ENCODE data around the gene CCDC141. TPM values are rescaled to one million over a fixed set of nuclear protein-coding genes. Genes with fewer than 3 reads are reported as not detected.

The CCDC141 gene
- total and polyA plus RNA-seq, 7 experiments from 2014 or later = 8.2 to 39.2 (median 34.4) TPM

DNA sequence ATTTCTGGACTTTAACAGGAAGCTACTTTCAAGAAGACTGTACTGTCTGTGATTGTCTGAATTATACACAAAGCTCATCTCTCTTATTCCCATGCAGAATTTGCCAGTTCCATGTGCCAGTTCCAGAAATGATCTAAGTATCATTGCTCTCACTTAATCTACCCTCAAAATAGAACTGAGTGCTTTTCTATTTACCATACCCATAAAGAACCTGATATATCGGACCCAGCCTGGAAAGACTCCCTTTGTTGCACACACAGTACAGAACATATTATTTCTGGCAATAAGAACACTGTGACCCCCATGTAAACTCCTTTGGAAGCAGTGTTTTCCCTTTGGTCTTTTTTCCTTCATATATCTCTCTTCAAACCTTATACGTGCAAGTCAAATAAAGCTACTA, 140.4 kb downstream of the CCDC141 start:
- Histone ChIP-seq H3K27ac (ENCODE audit: low read depth, low read length) (no peak overlapping the region), H3K27me3 (ENCODE audit: control insufficient read depth in 2 of 2, insufficient read depth in 2 of 2, low read length in 2 of 2) (no peaks in the 10 kb centered on the region), H3K36me3 (ENCODE audit: control insufficient read depth in 2 of 3, insufficient read depth in 3 of 3, low read length in 3 of 3) (peaks cover 0 to 11% (median 5%) of the 10 kb centered on the region in 3 experiments), H3K4me3 (ENCODE audit: low read length) (no peak overlapping the region), H3K9me3 (ENCODE audit: control insufficient read depth in 2 of 3, low read length in 3 of 3) (no peaks in the 10 kb centered on the region), H3K4me1 (ENCODE audit: control insufficient read depth in 2 of 2, insufficient read depth in 2 of 2, low read length in 2 of 2) (no peaks in the 10 kb centered on the region)
- ChIA-PET POLR2A (interaction anchor here (0.6 to 1.0 kb wide), 2 partner anchors 22 to 49 kb away, joined by 4 to 5 read pairs; no protein-coding TSS in a partner anchor), CTCF (interaction anchor here (0.5 to 1.2 kb wide), 3 partner anchors 16 to 20 kb away, joined by 3 to 6 read pairs (median 3); no protein-coding TSS in a partner anchor)
- Mint-ChIP-seq H3K4me3 (no peak overlapping the region), H3K27ac (no peak overlapping the region), H3K27me3 (no peaks in the 10 kb centered on the region), H3K9me3 (peaks cover 0 to 3% (median 2%) of the 10 kb centered on the region in 11 donors), H3K4me1 (peaks cover 0 to 14% (median 4%) of the 10 kb centered on the region in 7 donors), H3K36me3 (peaks cover under 1 to 47% (median 26%) of the 10 kb centered on the region in 5 donors)
- intact Hi-C loops (cut with micrococcal nuclease) = no loop called here
- DNase-seq (no peak), ATAC-seq (no peak)

- H3K27me3 Mint-ChIP-seq = no peaks in the 10 kb centered on the region
- H3K36me3 Mint-ChIP-seq = peaks cover 3 to 53% (median 31%) of the 10 kb centered on the region in 5 donors
- Histone ChIP-seq H3K27me3 (ENCODE audit: control insufficient read depth in 2 of 2, insufficient read depth in 2 of 2, low read length in 2 of 2) (no peaks in the 10 kb centered on the region), H3K4me3 (ENCODE audit: low read length) (no peak overlapping the region), H3K4me1 (ENCODE audit: control insufficient read depth in 2 of 2, insufficient read depth in 2 of 2, low read length in 2 of 2) (no peaks in the 10 kb centered on the region), H3K27ac (ENCODE audit: low read depth, low read length) (no peak overlapping the region), H3K9me3 (ENCODE audit: control insufficient read depth in 2 of 3, low read length in 3 of 3) (no peaks in the 10 kb centered on the region), H3K36me3 (ENCODE audit: control insufficient read depth in 2 of 3, insufficient read depth in 3 of 3, low read length in 3 of 3) (peaks cover 0 to 18% (median 6%) of the 10 kb centered on the region in 3 experiments)
- H3K9me3 Mint-ChIP-seq = peaks cover 0 to 7% (median 2%) of the 10 kb centered on the region in 11 donors
- POLR2A ChIA-PET = no interaction called here
- no peak for DNase-seq
- no peak overlapping the region for H3K27ac Mint-ChIP-seq
- CTCF ChIA-PET = interaction anchor here (0.5 to 1.2 kb wide), 3 partner anchors 16 to 20 kb away, joined by 3 to 6 read pairs (median 3); no protein-coding TSS in a partner anchor
- H3K4me3 Mint-ChIP-seq = no peak overlapping the region
- H3K4me1 Mint-ChIP-seq = peaks cover 0 to 10% (median 3%) of the 10 kb centered on the region in 7 donors
- intact Hi-C loops (cut with micrococcal nuclease) = no loop called here
- ATAC-seq = no peak
Measured at GRCh38 chr2:178908810-178909209, 141.1 kb downstream of the CCDC141 start.

DNA sequence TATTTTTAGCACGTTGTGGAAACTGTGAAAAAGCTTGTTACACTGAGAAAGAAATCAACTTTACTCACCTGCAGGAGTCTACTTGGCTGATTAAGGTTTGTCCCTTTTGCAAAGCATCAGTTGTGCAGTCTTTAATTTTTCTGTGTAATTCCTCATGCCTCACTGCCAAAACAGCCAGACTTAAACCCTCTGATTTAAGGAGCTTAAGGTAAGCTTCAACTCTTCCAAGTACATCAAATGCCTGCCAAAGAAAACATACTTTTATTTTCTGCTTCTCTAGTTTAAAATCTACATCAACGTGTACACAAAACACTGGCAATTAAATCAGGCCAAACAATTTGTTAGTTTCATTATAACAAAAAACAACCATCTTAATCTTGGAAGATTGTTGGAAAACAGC, 144.7 kb downstream of the CCDC141 start:
- Mint-ChIP-seq H3K27me3 (no peaks in the 10 kb centered on the region), H3K27ac (no peak overlapping the region), H3K4me3 (no peak overlapping the region), H3K4me1 (no peaks in the 10 kb centered on the region), H3K9me3 (peaks cover 0 to 10% (median 3%) of the 10 kb centered on the region in 11 donors), H3K36me3 (peaks cover 5 to 57% (median 36%) of the 10 kb centered on the region in 5 donors)
- Histone ChIP-seq H3K27ac (ENCODE audit: low read depth, low read length) (no peak overlapping the region), H3K9me3 (ENCODE audit: control insufficient read depth in 2 of 3, low read length in 3 of 3) (no peaks in the 10 kb centered on the region), H3K4me1 (ENCODE audit: control insufficient read depth in 2 of 2, insufficient read depth in 2 of 2, low read length in 2 of 2) (no peaks in the 10 kb centered on the region), H3K4me3 (ENCODE audit: low read length) (no peak overlapping the region), H3K27me3 (ENCODE audit: control insufficient read depth in 2 of 2, insufficient read depth in 2 of 2, low read length in 2 of 2) (no peaks in the 10 kb centered on the region), H3K36me3 (ENCODE audit: control insufficient read depth in 2 of 3, insufficient read depth in 3 of 3, low read length in 3 of 3) (peaks cover 0 to 21% (median 6%) of the 10 kb centered on the region in 3 experiments)
- ChIA-PET CTCF (interaction anchor here (0.6 to 1.7 kb wide), 3 partner anchors 12 to 224 kb away, joined by 3 to 7 read pairs (median 3); no protein-coding TSS in a partner anchor), POLR2A (interaction anchor here (0.7 to 0.8 kb wide), 2 partner anchors 32 to 125 kb away, joined by 3 read pairs; no protein-coding TSS in a partner anchor)
- DNase-seq (no peak), ATAC-seq (no peak)
- intact Hi-C loops (cut with micrococcal nuclease) = no loop called here

DNA sequence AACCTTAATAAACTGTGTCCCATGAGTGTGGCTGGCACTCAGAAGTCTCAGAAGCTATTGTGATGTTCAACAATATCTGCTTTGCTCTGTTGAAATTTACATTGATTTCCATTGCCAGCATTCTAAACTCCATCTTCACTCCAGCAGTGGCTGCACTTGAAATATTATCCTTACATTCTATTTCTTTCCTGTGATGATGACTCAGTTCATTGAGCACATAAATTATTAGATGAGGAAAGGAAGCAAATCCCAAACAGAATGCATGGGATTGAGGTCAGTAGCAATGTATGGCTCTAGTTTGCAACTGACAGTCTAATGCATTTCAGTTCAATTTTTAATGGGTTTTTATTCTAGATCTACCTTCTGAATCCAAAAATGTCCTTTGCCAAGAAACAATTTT, 150.3 kb downstream of the CCDC141 start:
- H3K27me3 ChIP-seq (ENCODE audit: control insufficient read depth in 2 of 2, insufficient read depth in 2 of 2, low read length in 2 of 2) = no peaks in the 10 kb centered on the region
- ATAC-seq = no peak
- CTCF ChIA-PET = no interaction called here
- H3K4me1 ChIP-seq (ENCODE audit: control insufficient read depth in 2 of 2, insufficient read depth in 2 of 2, low read length in 2 of 2) = no peaks in the 10 kb centered on the region
- Mint-ChIP-seq H3K27me3 (no peaks in the 10 kb centered on the region), H3K27ac (no peak overlapping the region), H3K4me1 (peaks cover 0 to 10% (median 0%) of the 10 kb centered on the region in 7 donors), H3K36me3 (peaks cover 4 to 30% (median 12%) of the 10 kb centered on the region in 5 donors), H3K9me3 (peaks cover 0 to 9% (median 3%) of the 10 kb centered on the region in 11 donors), H3K4me3 (no peak overlapping the region)
- DNase-seq = no peak
- H3K4me3 ChIP-seq (ENCODE audit: low read length) = no peak overlapping the region
- POLR2A ChIA-PET = no interaction called here
- H3K36me3 ChIP-seq (ENCODE audit: control insufficient read depth in 2 of 3, insufficient read depth in 3 of 3, low read length in 3 of 3) = peaks cover 0 to 11% (median 3%) of the 10 kb centered on the region in 3 experiments
- H3K9me3 ChIP-seq (ENCODE audit: control insufficient read depth in 2 of 3, low read length in 3 of 3) = no peaks in the 10 kb centered on the region
- no peak overlapping the region for H3K27ac ChIP-seq (ENCODE audit: low read depth, low read length)
- intact Hi-C loops (cut with micrococcal nuclease) = no loop called here

DNA sequence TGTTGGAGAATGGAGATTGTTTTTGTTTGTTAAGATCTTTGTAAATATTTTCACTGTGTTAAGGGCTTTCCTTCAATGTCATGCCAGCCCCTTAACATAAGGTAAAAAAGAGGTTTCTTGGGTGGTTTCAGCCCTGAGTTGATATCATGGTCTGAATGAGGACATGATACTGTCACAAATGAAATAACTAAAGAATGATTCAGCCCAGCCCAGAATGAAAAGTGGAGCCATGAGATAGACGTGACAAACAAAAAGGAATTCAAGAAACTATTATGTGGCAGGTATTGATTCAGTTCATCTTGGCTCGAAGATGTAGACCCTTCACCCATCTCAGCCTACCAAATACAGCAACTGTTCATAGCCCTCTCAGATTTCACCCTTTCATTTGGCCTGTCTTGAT, 154.1 kb downstream of the CCDC141 start:
- no peaks in the 10 kb centered on the region for H3K27me3 Mint-ChIP-seq
- ATAC-seq (no peak), DNase-seq (no peak)
- H3K4me3 ChIP-seq (ENCODE audit: low read length) = no peak overlapping the region
- H3K4me1 Mint-ChIP-seq = peaks cover 5 to 17% (median 7%) of the 10 kb centered on the region in 7 donors
- H3K9me3 ChIP-seq (ENCODE audit: control insufficient read depth in 2 of 3, low read length in 3 of 3) = no peaks in the 10 kb centered on the region
- no peaks in the 10 kb centered on the region for H3K36me3 ChIP-seq (ENCODE audit: control insufficient read depth in 2 of 3, insufficient read depth in 3 of 3, low read length in 3 of 3)
- ChIA-PET POLR2A (no interaction called here), CTCF (interaction anchor here (1.0 to 1.3 kb wide), 2 partner anchors 234 kb away, joined by 4 to 9 read pairs; no protein-coding TSS in a partner anchor)
- peak overlapping the region in 1 of 9 donors; percentile 13 for H3K27ac Mint-ChIP-seq
- H3K27me3 ChIP-seq (ENCODE audit: control insufficient read depth in 2 of 2, insufficient read depth in 2 of 2, low read length in 2 of 2) = no peaks in the 10 kb centered on the region
- no peaks in the 10 kb centered on the region for H3K4me1 ChIP-seq (ENCODE audit: control insufficient read depth in 2 of 2, insufficient read depth in 2 of 2, low read length in 2 of 2)
- H3K9me3 Mint-ChIP-seq = peaks cover 0 to 2% (median 0%) of the 10 kb centered on the region in 11 donors
- intact Hi-C loops (cut with micrococcal nuclease) = no loop called here
- H3K4me3 Mint-ChIP-seq = no peak overlapping the region
- H3K27ac ChIP-seq (ENCODE audit: low read depth, low read length) = no peak overlapping the region
- peaks cover 0 to 11% (median 0%) of the 10 kb centered on the region in 5 donors for H3K36me3 Mint-ChIP-seq

DNA sequence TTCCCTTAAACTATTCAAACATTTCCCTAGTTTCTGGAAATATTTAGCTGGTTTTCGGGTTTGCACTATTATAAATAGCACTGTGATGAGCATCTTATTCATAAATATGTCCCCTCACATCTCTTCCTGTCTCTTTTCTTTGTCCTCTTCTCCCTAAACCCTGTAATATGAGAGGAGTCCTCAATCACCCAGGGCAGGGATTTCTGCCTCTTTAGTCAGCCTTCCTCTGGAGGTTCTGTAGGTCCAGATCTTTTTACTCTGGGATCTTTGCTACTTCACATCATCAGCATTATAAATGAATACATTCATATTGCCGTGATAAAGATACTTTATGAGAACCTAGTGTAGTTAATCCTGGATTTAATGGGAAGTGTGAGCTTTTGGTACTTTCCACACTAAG, 154.8 kb downstream of the CCDC141 start:
- Mint-ChIP-seq H3K27me3 (no peaks in the 10 kb centered on the region), H3K4me1 (peaks cover 5 to 17% (median 7%) of the 10 kb centered on the region in 7 donors), H3K36me3 (peaks cover 0 to 8% (median 0%) of the 10 kb centered on the region in 5 donors), H3K9me3 (peaks cover 0 to 2% (median 0%) of the 10 kb centered on the region in 11 donors), H3K4me3 (no peak overlapping the region), H3K27ac (peak overlapping the region in 2 of 9 donors; percentile 49 to 55)
- intact Hi-C loops (cut with micrococcal nuclease) = no loop called here
- POLR2A ChIA-PET = no interaction called here
- CTCF ChIA-PET = interaction anchor here (1.3 kb wide), 1 partner anchor 235 kb away, joined by 9 read pairs; no protein-coding TSS in a partner anchor
- H3K27me3 ChIP-seq (ENCODE audit: control insufficient read depth in 2 of 2, insufficient read depth in 2 of 2, low read length in 2 of 2) = no peaks in the 10 kb centered on the region
- H3K4me3 ChIP-seq (ENCODE audit: low read length) = no peak overlapping the region
- no peak overlapping the region for H3K27ac ChIP-seq (ENCODE audit: low read depth, low read length)
- ATAC-seq (no peak), DNase-seq (no peak)
- no peaks in the 10 kb centered on the region for H3K4me1 ChIP-seq (ENCODE audit: control insufficient read depth in 2 of 2, insufficient read depth in 2 of 2, low read length in 2 of 2)
- H3K36me3 ChIP-seq (ENCODE audit: control insufficient read depth in 2 of 3, insufficient read depth in 3 of 3, low read length in 3 of 3) = no peaks in the 10 kb centered on the region
- no peaks in the 10 kb centered on the region for H3K9me3 ChIP-seq (ENCODE audit: control insufficient read depth in 2 of 3, low read length in 3 of 3)

All from naive thymus-derived CD4-positive, alpha-beta T cell (primary cell).